ENCODE results near the gene EXD3. TPM values are rescaled to one million over a fixed set of nuclear protein-coding genes. Genes with fewer than 3 reads are reported as not detected.

Gene EXD3
- total RNA-seq, 1 donor from 2014 or later, result 6.8 TPM

GRCh38 chr9:137462396-137462985, 39.5 kb upstream of the EXD3 start:
- Mint-ChIP-seq H3K4me3 (ENCODE audit: low read depth) (peak overlapping the region; percentile 67), H3K27me3 (ENCODE audit: low read depth) (no peaks in the 10 kb centered on the region), H3K36me3 (ENCODE audit: low read depth) (no peaks in the 10 kb centered on the region), H3K9me3 (no peaks in the 10 kb centered on the region), H3K27ac (no peak overlapping the region), H3K4me1 (ENCODE audit: low read depth) (peaks cover 5% of the 10 kb centered on the region)
- DNase-seq (ENCODE audit: low spot score), result no peak
- intact Hi-C loops (cut with micrococcal nuclease), result loop anchor here (5.0 to 10.0 kb wide), 2 partner anchors 40 to 142 kb away; partner anchors contain the start of genes ARRDC1, EXD3 and NOXA1

- intact Hi-C loops (cut with micrococcal nuclease), result loop anchor here (5.0 to 10.0 kb wide), 2 partner anchors 40 to 143 kb away; partner anchors contain the start of genes ARRDC1, EXD3 and NOXA1
- no peaks in the 10 kb centered on the region for H3K9me3 Mint-ChIP-seq
- H3K36me3 Mint-ChIP-seq (ENCODE audit: low read depth), result peaks cover 2% of the 10 kb centered on the region
- H3K27ac Mint-ChIP-seq, result no peak overlapping the region
- H3K4me3 Mint-ChIP-seq (ENCODE audit: low read depth), result peak overlapping the region; percentile 67
- peak; percentile 85 for DNase-seq (ENCODE audit: low spot score)
- peaks cover 7% of the 10 kb centered on the region for H3K4me1 Mint-ChIP-seq (ENCODE audit: low read depth)
- no peaks in the 10 kb centered on the region for H3K27me3 Mint-ChIP-seq (ENCODE audit: low read depth)
Observed at GRCh38 chr9:137461663-137462395, 38.9 kb upstream of the EXD3 start.

GRCh38 chr9:137461316-137461662, 38.3 kb upstream of the EXD3 start:
- Mint-ChIP-seq H3K4me3 (ENCODE audit: low read depth) (no peak overlapping the region), H3K9me3 (no peaks in the 10 kb centered on the region), H3K27me3 (ENCODE audit: low read depth) (no peaks in the 10 kb centered on the region), H3K27ac (no peak overlapping the region), H3K4me1 (ENCODE audit: low read depth) (peaks cover 11% of the 10 kb centered on the region), H3K36me3 (ENCODE audit: low read depth) (peaks cover 6% of the 10 kb centered on the region)
- intact Hi-C loops (cut with micrococcal nuclease), result loop anchor here (5.0 to 10.0 kb wide), 2 partner anchors 39 to 144 kb away; partner anchors contain the start of genes ARRDC1, EXD3 and NOXA1
- DNase-seq (ENCODE audit: low spot score), result no peak

- no peak overlapping the region for H3K27ac Mint-ChIP-seq
- H3K4me1 Mint-ChIP-seq (ENCODE audit: low read depth), result peaks cover 11% of the 10 kb centered on the region
- no peak for DNase-seq (ENCODE audit: low spot score)
- intact Hi-C loops (cut with micrococcal nuclease), result loop anchor here (5.0 to 10.0 kb wide), 2 partner anchors 38 to 144 kb away; partner anchors contain the start of genes ARRDC1, EXD3 and NOXA1
- no peaks in the 10 kb centered on the region for H3K9me3 Mint-ChIP-seq
- H3K27me3 Mint-ChIP-seq (ENCODE audit: low read depth), result no peaks in the 10 kb centered on the region
- no peak overlapping the region for H3K4me3 Mint-ChIP-seq (ENCODE audit: low read depth)
- H3K36me3 Mint-ChIP-seq (ENCODE audit: low read depth), result peaks cover 12% of the 10 kb centered on the region
Observed at GRCh38 chr9:137460363-137461315, 37.7 kb upstream of the EXD3 start.

- H3K27me3 Mint-ChIP-seq (ENCODE audit: low read depth), result no peaks in the 10 kb centered on the region
Observed at GRCh38 chr9:137459601-137460362, 36.8 kb upstream of the EXD3 start.

GRCh38 chr9:137459152-137459600, 36.2 kb upstream of the EXD3 start, which contains the start of gene NSMF:
TSS of gene NSMF (minus strand) at chr9:137459334. CDS start at chr9:137459102, 232 bp downstream.
- peak within 1 kb of the TSS; percentile 13 for H3K4me3 Mint-ChIP-seq (ENCODE audit: low read depth)
- peaks cover 18% of the 10 kb centered on the region for H3K36me3 Mint-ChIP-seq (ENCODE audit: low read depth)
- H3K27ac Mint-ChIP-seq, result peak within 1 kb of the TSS; percentile 65
- intact Hi-C loops (cut with micrococcal nuclease), result loop anchor here (2.0 to 10.0 kb wide), 2 partner anchors 92 to 484 kb away; partner anchors contain the start of genes MRPL41, PNPLA7 and PTGDS
- H3K9me3 Mint-ChIP-seq, result no peaks in the 10 kb centered on the region
- no peaks in the 10 kb centered on the region for H3K27me3 Mint-ChIP-seq (ENCODE audit: low read depth)
- H3K4me1 Mint-ChIP-seq (ENCODE audit: low read depth), result peaks cover 11% of the 10 kb centered on the region
- peak; percentile 93 for DNase-seq (ENCODE audit: low spot score)

More at GRCh38 chr9:137459601-137460362, 36.8 kb upstream of the EXD3 start:
- no peak for DNase-seq (ENCODE audit: low spot score)
- Mint-ChIP-seq H3K9me3 (no peaks in the 10 kb centered on the region), H3K36me3 (ENCODE audit: low read depth) (peaks cover 14% of the 10 kb centered on the region), H3K4me1 (ENCODE audit: low read depth) (peaks cover 11% of the 10 kb centered on the region), H3K4me3 (ENCODE audit: low read depth) (peak overlapping the region; percentile 13), H3K27ac (peak overlapping the region; percentile 65)
- intact Hi-C loops (cut with micrococcal nuclease), result loop anchor here (2.0 to 10.0 kb wide), 4 partner anchors 37 to 485 kb away; partner anchors contain the start of genes ARRDC1, EXD3, MRPL41 and NOXA1

- Mint-ChIP-seq H3K4me1 (ENCODE audit: low read depth) (peaks cover 14% of the 10 kb centered on the region), H3K27me3 (ENCODE audit: low read depth) (no peaks in the 10 kb centered on the region), H3K4me3 (ENCODE audit: low read depth) (peak overlapping the region; percentile 62), H3K27ac (no peak overlapping the region), H3K9me3 (no peaks in the 10 kb centered on the region), H3K36me3 (ENCODE audit: low read depth) (peaks cover 22% of the 10 kb centered on the region)
- intact Hi-C loops (cut with micrococcal nuclease), result loop anchor here (2.0 to 10.0 kb wide), 2 partner anchors 92 to 484 kb away; partner anchors contain the start of genes MRPL41, PNPLA7 and PTGDS
- DNase-seq (ENCODE audit: low spot score), result no peak
Observed at GRCh38 chr9:137458194-137459151, 35.5 kb upstream of the EXD3 start.

- intact Hi-C loops (cut with micrococcal nuclease), result loop anchor here (2.0 to 10.0 kb wide), 2 partner anchors 93 to 483 kb away; partner anchors contain the start of genes MRPL41, PNPLA7 and PTGDS
- no peak overlapping the region for H3K27ac Mint-ChIP-seq
- H3K9me3 Mint-ChIP-seq, result no peaks in the 10 kb centered on the region
- no peaks in the 10 kb centered on the region for H3K27me3 Mint-ChIP-seq (ENCODE audit: low read depth)
- peak overlapping the region; percentile 62 for H3K4me3 Mint-ChIP-seq (ENCODE audit: low read depth)
- peaks cover 23% of the 10 kb centered on the region for H3K36me3 Mint-ChIP-seq (ENCODE audit: low read depth)
- DNase-seq (ENCODE audit: low spot score), result no peak
- peaks cover 15% of the 10 kb centered on the region for H3K4me1 Mint-ChIP-seq (ENCODE audit: low read depth)
Observed at GRCh38 chr9:137457406-137458193, 34.6 kb upstream of the EXD3 start.

- Mint-ChIP-seq H3K27ac (no peak overlapping the region), H3K9me3 (no peaks in the 10 kb centered on the region), H3K36me3 (ENCODE audit: low read depth) (peaks cover 23% of the 10 kb centered on the region), H3K4me1 (ENCODE audit: low read depth) (peaks cover 16% of the 10 kb centered on the region), H3K27me3 (ENCODE audit: low read depth) (no peaks in the 10 kb centered on the region), H3K4me3 (ENCODE audit: low read depth) (no peak overlapping the region)
- intact Hi-C loops (cut with micrococcal nuclease), result loop anchor here (10.0 kb wide), 1 partner anchor 482 kb away; the partner anchor contains the start of gene PTGDS
- DNase-seq (ENCODE audit: low spot score), result no peak
Observed at GRCh38 chr9:137456864-137457405, 34.0 kb upstream of the EXD3 start.

Data from activated T-helper 2 cell treated with anti-CD3 and anti-CD28 coated beads, Interferon-gamma antibody, Interleukin-2, Interleukin-4, amounts not matched to agents 10 μg/mL and 5 μg/mL and 100 μg/mL, durations not matched to agents 14 hours and 24 hours and 36 hours (primary cell).